NK-92 (cell line): Measurements from ENCODE around the gene MSI2.

ENCODE experiments used
- DNase-seq: peaks from one replicate; lab custom pipeline; 2025; ENCODE audit not compliant: unreplicated experiment; lab: John Stamatoyannopoulos, UW

The MSI2 gene

DNA sequence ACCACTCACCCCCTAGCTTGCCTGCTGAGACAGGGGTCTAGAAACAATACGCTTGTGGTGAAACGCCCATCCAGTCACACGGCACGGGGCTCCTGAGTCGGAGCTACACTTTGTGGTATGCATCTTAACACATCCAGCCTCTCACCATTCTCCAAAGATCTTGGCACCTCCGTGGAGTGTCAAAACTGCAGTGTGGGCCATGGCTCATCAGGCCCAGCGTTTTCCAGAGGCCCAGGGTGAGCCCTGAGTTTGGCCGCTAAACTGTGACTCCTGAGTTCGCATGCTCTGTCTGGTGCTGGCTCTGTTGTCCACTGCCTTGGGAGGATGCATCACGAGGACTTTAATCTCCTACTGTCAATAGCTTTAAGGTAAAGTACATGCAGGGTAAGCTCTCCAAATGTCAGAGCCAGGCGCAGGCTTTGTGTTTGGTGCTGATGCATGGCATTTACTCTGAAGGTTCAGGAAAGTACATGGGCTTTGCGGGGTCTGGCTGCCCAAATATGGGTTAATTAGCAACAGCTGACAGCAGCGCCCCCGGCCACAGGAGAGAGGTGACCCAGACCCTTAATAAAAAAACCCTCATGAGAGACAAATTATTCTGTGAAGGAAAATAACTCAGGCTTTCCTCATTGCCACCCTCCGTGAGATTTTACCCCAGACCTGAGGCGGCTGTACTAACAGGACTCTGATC, 370.3 kb downstream of the MSI2 start:
- DNase-seq: no peak

- DNase-seq: no peak
Observed at GRCh38 chr17:57627591-57627990, 371.3 kb downstream of the MSI2 start.

- no peak for DNase-seq
Observed at GRCh38 chr17:57628421-57628820, 372.1 kb downstream of the MSI2 start.

GRCh38 chr17:57629470-57629869, 373.1 kb downstream of the MSI2 start:
- DNase-seq: no peak

DNA sequence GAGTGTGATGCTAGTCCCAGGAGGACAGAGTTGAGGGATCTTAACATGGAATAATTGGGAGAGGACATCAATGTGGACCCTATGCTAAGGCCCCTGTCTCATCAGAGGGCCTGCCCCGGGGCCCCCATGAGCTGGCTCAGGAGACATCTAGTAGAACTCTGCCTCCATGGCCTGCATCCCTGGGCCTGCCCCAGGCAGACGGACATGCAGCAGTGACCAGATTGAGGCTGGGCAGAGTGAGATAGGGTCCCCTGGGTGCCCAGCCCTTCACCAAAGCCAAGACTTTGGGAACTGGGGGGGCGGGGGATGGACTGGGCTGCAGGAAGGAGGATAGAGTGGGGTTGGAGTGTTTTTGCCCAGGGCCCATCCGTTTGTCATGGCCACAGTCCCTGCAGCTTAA, 373.6 kb downstream of the MSI2 start:
- no peak for DNase-seq

- no peak for DNase-seq
Observed at GRCh38 chr17:57630736-57631135, 374.4 kb downstream of the MSI2 start.

DNA sequence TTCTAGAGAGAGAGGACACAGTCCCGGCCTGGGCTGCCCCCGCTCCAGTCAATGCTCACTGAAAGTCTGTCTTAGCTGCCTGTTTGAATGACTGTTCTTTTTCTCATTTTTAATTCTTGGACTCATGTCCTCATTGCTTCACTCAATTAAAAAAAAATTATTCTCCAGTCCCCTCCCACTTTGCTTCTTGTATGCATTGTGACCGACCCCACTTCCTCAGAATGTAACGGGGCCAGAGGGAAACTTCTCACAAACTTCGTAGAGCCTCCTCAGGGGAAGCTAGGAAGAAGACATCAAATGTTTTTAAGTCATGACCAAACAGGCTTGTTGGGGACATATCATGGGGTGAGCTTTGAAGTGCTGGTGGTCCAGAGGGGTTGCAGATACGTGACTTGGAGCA, 375.5 kb downstream of the MSI2 start:
- DNase-seq: no peak

- DNase-seq: no peak
Observed at GRCh38 chr17:57632294-57632693, 376.0 kb downstream of the MSI2 start.

DNA sequence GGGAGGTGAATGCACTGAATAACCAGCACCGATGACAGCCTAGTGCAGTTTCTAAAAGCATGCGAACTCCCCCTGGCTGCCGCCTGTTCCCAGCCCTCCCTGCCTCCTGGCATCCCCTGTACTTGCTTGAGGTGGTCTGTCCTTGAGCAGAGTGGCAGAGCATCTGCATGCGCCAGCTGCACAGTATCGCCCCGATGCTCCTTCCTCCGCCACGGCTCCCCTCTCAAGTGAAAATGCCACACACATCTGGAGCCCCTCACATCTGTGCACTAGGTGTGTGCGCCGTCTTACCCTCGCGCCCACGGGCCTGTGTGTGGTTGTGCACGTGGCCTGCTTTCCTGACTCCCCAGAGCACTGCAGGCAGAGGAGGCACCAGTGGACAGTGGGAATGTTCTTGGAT, 376.9 kb downstream of the MSI2 start:
- DNase-seq: no peak

GRCh38 chr17:57634713-57635465, 378.6 kb downstream of the MSI2 start:
- DNase-seq: no peak

GRCh38 chr17:57636274-57636673, 380.0 kb downstream of the MSI2 start:
- DNase-seq: no peak

GRCh38 chr17:57636985-57637665, 380.8 kb downstream of the MSI2 start:
- no peak for DNase-seq

DNA sequence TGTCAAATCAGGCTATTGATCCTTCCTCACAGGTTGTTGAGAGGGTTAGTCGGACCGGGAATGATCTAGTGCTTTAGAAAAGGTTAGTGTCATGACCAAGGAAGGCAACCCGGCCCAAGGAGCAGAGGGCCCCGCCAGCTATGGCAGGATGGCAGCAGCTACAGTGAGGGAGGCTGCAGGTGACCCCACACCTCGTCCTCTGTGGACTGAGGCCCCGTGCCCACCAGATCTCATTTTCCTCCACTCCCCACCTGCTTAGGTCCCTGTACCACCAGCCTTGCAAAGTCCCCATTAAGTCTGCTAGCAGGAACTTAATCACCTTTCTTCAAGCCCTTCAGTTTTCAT, 381.3 kb downstream of the MSI2 start:
- DNase-seq: no peak

- DNase-seq: no peak
Observed at GRCh38 chr17:57638284-57638683, 382.0 kb downstream of the MSI2 start.

GRCh38 chr17:57639381-57639780, 383.1 kb downstream of the MSI2 start:
- no peak for DNase-seq

GRCh38 chr17:57640079-57640478, 383.8 kb downstream of the MSI2 start:
- DNase-seq: no peak

DNA sequence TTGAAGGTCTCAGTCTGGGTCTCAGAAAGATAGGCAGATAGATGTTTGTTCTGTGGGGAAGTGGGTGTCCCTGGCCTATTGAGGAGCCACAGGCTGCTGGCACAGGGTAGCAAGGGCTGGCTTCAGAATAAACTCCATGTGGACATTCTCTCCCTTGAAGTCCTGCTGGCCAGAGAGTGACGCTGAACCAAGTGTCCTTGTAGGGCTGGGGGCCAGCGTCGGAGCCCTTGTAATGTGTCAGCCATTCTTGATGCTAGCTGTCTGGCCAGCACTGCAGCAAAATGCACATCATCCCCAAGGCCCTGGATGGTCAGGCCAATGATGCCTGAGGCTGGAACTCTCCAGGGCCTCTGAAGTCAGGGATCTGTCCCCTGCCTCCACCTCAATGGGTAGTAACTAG, 385.4 kb downstream of the MSI2 start:
- no peak for DNase-seq

GRCh38 chr17:57643062-57643461, 386.7 kb downstream of the MSI2 start:
- no peak for DNase-seq

GRCh38 chr17:57644326-57644725, 388.0 kb downstream of the MSI2 start:
- DNase-seq: no peak

GRCh38 chr17:57645950-57646665, 389.8 kb downstream of the MSI2 start:
- DNase-seq: no peak

- no peak for DNase-seq
Observed at GRCh38 chr17:57648720-57649119, 392.4 kb downstream of the MSI2 start.

- no peak for DNase-seq
Observed at GRCh38 chr17:57649191-57649590, 392.9 kb downstream of the MSI2 start.
